Measurements from ENCODE around the gene ERN2. TPM values are rescaled to one million over a fixed set of nuclear protein-coding genes. Genes with fewer than 3 reads are reported as not detected.

The ERN2 gene
- total RNA-seq, 2 experiments from 2014 or later, result not detected

DNA sequence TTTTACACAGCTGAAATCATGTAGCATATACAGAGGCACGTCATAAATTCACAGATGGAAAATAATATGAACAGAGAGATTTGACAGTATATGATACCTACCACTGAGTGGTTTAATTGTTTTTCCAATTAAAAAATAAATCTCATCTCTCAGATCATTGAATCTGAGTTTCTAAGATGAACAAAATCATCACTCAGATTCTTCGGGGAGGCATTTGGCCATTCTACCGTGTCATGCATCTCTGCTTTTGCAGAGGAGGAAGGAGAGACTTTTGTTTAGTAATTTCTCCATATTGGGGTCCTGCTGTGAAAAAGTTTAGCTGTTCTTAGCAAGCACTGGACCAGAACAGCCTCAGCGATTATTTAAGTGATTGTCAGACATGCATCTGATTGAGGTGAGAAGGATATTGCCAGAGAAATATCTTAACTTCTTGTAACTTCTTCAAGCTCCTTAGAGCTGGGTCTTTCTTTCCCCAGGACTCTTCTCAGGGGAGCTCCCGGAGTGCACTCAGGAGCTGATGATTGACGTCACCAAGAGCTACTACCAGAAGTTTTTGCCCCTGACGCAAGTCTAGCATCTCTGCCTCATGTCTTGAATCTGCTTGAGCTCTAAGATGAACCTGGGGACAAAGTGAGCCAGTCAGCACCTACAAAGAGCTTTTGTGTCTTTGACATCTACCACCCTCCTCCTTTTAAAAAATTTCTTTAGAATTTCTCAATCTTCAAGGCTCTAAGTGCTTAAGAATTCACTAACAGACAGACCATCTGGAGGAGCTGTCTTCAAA is 46.3 kb downstream of the ERN2 start:
- ChIA-PET POLR2A (no interaction called here), CTCF (no interaction called here)
- Mint-ChIP-seq H3K27me3 (no peaks in the 10 kb centered on the region), H3K9me3 (no peaks in the 10 kb centered on the region), H3K27ac (no peak overlapping the region), H3K4me1 (ENCODE audit: low read depth) (peaks cover 19% of the 10 kb centered on the region), H3K36me3 (ENCODE audit: low read depth) (peaks cover 62% of the 10 kb centered on the region), H3K4me3 (no peak overlapping the region)
- intact Hi-C loops (cut with micrococcal nuclease), result no loop called here
- ATAC-seq (no peak), DNase-seq (no peak)
- TF ChIP-seq, protein P1, sequence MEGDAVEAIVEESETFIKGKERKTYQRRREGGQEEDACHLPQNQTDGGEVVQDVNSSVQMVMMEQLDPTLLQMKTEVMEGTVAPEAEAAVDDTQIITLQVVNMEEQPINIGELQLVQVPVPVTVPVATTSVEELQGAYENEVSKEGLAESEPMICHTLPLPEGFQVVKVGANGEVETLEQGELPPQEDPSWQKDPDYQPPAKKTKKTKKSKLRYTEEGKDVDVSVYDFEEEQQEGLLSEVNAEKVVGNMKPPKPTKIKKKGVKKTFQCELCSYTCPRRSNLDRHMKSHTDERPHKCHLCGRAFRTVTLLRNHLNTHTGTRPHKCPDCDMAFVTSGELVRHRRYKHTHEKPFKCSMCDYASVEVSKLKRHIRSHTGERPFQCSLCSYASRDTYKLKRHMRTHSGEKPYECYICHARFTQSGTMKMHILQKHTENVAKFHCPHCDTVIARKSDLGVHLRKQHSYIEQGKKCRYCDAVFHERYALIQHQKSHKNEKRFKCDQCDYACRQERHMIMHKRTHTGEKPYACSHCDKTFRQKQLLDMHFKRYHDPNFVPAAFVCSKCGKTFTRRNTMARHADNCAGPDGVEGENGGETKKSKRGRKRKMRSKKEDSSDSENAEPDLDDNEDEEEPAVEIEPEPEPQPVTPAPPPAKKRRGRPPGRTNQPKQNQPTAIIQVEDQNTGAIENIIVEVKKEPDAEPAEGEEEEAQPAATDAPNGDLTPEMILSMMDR (IDR thresholded peaks at IDR 0.05), result no peak

DNA sequence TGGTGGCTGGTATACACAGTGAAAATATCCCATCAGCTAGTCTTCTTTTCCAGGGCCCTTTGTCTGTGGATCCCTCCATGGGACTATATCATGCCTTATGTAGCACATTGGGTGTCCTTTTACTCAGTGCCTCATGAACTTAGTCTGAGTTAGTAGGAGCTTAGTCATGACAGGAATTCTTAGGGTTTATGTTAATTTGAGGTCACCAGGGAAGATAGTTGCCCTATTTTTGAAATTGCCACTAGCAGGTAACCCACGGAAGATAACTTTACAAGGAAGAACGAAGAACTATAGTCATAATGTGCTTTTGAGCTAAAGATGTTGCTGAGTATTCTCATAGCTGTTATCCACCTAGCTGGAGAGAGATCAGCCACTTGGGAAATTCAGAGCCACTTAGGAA is 49.1 kb downstream of the ERN2 start:
- POLR2A ChIA-PET, result interaction anchor here (1.2 to 1.3 kb wide), 2 partner anchors 9 to 14 kb away, joined by 4 to 6 read pairs; no protein-coding TSS in a partner anchor
- Mint-ChIP-seq H3K27ac (no peak overlapping the region), H3K36me3 (ENCODE audit: low read depth) (peaks cover 60% of the 10 kb centered on the region), H3K27me3 (no peaks in the 10 kb centered on the region), H3K9me3 (no peaks in the 10 kb centered on the region), H3K4me3 (no peak overlapping the region), H3K4me1 (ENCODE audit: low read depth) (no peaks in the 10 kb centered on the region)
- DNase-seq (no peak), ATAC-seq (no peak)
- TF ChIP-seq, protein P1 (IDR thresholded peaks at IDR 0.05), result no peak
- CTCF ChIA-PET, result no interaction called here
- intact Hi-C loops (cut with micrococcal nuclease), result no loop called here

DNA sequence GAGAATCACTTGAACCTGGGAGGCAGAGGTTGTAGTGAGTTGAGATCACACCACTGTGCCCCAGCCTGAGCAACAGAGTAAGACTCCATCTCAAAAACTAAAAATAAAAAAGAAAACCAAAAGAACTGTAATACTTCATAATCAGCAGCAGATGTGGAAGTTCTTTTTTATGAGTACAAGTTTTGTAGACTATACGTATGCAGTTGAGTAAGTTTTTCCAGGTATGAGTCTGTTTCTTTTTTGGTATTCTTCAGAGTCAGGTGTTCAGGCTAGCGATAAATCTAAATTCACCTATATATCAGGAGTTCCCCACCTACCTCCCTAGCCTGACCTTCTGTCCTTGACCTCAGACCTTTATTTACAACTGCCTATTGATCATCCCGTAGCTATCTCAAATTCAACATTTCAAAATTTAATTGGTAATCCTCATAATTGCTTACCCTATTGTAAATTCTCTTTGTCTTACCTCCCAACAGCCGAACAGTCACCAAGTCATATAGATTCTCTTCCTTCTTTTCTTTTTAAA is 61.0 kb downstream of the ERN2 start:
- ATAC-seq (no peak), DNase-seq (no peak)
- Mint-ChIP-seq H3K27ac (no peak overlapping the region), H3K4me3 (no peak overlapping the region), H3K9me3 (no peaks in the 10 kb centered on the region), H3K4me1 (ENCODE audit: low read depth) (peaks cover 25% of the 10 kb centered on the region), H3K27me3 (no peaks in the 10 kb centered on the region), H3K36me3 (ENCODE audit: low read depth) (peaks cover 35% of the 10 kb centered on the region)
- TF ChIP-seq, protein P1 (IDR thresholded peaks at IDR 0.05), result no peak
- POLR2A ChIA-PET, result no interaction called here
- CTCF ChIA-PET, result no interaction called here
- intact Hi-C loops (cut with micrococcal nuclease), result no loop called here

DNA sequence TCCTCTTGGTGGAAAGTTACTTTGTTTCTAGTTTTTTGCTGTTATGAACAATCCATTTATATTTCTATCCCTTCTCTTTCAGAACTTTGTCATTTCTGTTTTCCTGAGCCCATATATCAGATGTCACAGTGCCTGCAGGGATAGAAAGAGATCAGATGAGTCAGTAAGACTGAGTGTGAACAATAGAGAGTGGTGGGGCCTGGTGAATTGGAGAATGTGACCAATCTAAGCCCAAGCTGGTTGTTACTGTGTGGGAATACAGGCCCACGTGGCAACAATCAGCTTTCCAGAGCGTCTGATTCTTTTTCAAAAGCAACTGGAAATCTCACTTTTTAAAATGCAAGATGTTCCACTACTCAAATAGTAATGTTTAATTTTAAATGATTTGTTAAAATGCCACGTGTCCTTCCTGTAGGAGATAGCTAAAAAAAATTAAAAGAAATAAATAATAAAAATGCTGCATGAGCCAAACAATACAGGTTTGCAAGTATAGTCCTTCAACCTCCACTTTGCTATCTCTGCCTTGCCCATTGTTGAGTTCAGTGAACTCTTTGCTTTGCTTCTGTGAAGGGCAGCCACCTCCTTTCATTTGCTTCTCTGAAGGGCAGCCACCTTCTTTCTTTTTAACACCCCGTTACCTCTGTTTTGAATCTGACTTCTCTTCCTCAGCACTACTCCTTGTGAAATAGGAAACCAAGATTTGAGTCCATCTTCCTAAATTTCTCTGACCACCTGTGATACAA is 62.2 kb downstream of the ERN2 start:
- TF ChIP-seq, protein P1 (IDR thresholded peaks at IDR 0.05), result no peak
- no peak for DNase-seq
- H3K4me1 Mint-ChIP-seq (ENCODE audit: low read depth), result peaks cover 34% of the 10 kb centered on the region
- intact Hi-C loops (cut with micrococcal nuclease), result no loop called here
- H3K36me3 Mint-ChIP-seq (ENCODE audit: low read depth), result peaks cover 46% of the 10 kb centered on the region
- H3K9me3 Mint-ChIP-seq, result no peaks in the 10 kb centered on the region
- ChIA-PET POLR2A (interaction anchor here (0.6 to 1.1 kb wide), 2 partner anchors 9 to 274 kb away, joined by 3 read pairs; partner anchors contain the start of gene DCTN5), CTCF (interaction anchor here (1.4 kb wide), 1 partner anchor 54 kb away, joined by 4 read pairs; no protein-coding TSS in a partner anchor)
- H3K4me3 Mint-ChIP-seq, result no peak overlapping the region
- H3K27ac Mint-ChIP-seq, result peak overlapping the region; percentile 1
- no peak for ATAC-seq
- no peaks in the 10 kb centered on the region for H3K27me3 Mint-ChIP-seq
